Measurements from ENCODE around the gene P4HB. TPM values are rescaled to one million over a fixed set of nuclear protein-coding genes. Genes with fewer than 3 reads are reported as not detected.

Gene P4HB
- total and polyA plus RNA-seq, 8 donors, result 485 to 935 (median 547) TPM

DNA sequence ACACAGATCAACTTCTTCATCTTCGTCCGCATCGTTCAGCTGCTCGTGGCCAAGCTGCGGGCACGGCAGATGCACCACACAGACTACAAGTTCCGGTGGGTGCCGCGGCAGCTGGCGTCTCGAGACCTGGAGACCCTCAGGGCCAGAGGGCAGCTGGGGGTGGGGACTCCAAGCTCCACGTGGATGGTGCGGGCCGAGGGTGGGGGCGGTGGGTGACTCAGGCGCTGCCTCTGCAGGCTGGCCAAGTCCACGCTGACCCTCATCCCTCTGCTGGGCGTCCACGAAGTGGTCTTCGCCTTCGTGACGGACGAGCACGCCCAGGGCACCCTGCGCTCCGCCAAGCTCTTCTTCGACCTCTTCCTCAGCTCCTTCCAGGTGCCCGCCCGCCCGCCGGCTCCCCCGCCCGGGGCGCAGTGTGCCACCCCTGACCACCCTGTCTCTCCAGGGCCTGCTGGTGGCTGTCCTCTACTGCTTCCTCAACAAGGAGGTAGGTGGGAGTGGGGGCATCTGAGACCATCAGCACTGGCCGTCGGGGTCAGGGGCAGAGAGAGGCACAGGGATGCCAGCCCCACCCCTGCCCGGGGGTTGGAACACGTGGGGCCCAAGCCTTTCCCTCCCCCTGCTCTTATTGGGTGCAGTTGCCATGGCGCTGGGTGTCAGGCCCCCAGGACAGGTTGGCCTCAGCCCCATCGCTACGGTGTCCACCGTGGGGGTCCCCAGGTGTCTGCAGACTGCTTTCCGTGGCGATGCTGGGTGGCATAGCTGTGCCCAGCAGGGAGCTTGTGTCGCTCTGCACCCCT, 47.6 kb downstream of the P4HB start:
- no peak overlapping the region for H3K4me3 ChIP-seq
- H3K27me3 ChIP-seq, result peaks cover 0 to 76% of the 10 kb centered on the region in 2 donors
- no peaks in the 10 kb centered on the region for H3K9me3 ChIP-seq
- H3K36me3 ChIP-seq, result no peaks in the 10 kb centered on the region
- DNase-seq (no peak), ATAC-seq (no peak)
- intact Hi-C loops (cut with DNase I), result no loop called here
- TF ChIP-seq CTCF (IDR thresholded peaks at IDR 0.05), result no peak
- no peaks in the 10 kb centered on the region for H3K4me1 ChIP-seq
- no peak overlapping the region for H3K27ac ChIP-seq

GRCh38 chr17:81811705-81812570, 48.4 kb downstream of the P4HB start:
- ATAC-seq, result no peak
- intact Hi-C loops (cut with DNase I), result no loop called here
- no peak overlapping the region for H3K4me3 ChIP-seq
- no peaks in the 10 kb centered on the region for H3K36me3 ChIP-seq
- H3K9me3 ChIP-seq, result no peaks in the 10 kb centered on the region
- H3K27me3 ChIP-seq, result peaks cover 0 to 81% of the 10 kb centered on the region in 2 donors
- H3K27ac ChIP-seq, result no peak overlapping the region
- no peak for TF ChIP-seq CTCF (IDR thresholded peaks at IDR 0.05)
- DNase-seq, result no peak
- no peaks in the 10 kb centered on the region for H3K4me1 ChIP-seq

DNA sequence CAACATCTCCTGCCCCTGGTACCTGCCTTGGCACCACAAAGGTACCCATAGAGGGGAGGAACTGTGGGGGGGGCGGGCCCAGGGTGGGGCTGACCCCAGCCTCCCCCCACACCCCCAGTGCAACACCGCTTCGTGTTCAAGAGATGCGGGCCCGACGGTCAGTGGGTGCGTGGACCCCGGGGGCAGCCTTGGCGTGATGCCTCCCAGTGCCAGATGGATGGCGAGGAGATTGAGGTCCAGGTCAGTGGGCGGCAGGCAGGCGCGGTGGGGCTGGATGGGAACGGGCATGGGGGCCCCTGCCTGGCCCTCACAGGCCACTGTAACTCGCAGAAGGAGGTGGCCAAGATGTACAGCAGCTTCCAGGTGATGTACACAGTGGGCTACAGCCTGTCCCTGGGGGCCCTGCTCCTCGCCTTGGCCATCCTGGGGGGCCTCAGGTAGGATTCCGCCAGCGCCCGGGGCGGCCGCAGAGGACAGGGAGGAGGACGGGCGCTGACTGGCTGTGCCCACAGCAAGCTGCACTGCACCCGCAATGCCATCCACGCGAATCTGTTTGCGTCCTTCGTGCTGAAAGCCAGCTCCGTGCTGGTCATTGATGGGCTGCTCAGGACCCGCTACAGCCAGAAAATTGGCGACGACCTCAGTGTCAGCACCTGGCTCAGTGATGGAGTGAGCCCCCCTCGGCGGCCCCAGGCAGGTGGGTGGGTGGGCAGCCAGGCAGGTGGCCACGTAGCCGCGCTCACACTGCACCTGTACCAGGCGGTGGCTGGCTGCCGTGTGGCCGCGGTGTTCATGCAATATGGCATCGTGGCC, 49.2 kb downstream of the P4HB start:
- peaks cover 0 to 81% of the 10 kb centered on the region in 2 donors for H3K27me3 ChIP-seq
- no peak for TF ChIP-seq CTCF (IDR thresholded peaks at IDR 0.05)
- intact Hi-C loops (cut with DNase I), result no loop called here

DNA sequence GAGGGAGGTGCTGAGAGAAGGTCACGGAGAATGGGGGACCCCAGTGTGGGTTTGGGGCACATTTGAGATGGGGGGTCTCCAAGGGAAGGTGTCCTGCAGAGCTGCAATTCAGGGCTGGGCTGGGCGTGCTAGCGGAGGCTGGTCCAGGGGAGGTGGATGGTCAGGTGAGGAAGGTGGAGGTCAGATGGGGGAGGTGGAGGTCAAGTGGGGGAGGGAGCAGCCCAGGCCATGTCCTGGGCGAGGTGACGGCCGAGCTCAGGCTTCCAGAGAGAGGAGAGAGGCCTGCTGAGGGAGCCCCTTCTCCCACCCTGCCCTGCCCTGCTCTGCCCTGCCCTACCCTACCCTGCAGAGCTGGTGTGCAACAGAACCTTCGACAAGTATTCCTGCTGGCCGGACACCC, 49.9 kb downstream of the P4HB start:
- no peak for ATAC-seq
- no peak for TF ChIP-seq CTCF (IDR thresholded peaks at IDR 0.05)
- peaks cover 0 to 82% of the 10 kb centered on the region in 2 donors for H3K27me3 ChIP-seq
- H3K36me3 ChIP-seq, result no peaks in the 10 kb centered on the region
- intact Hi-C loops (cut with DNase I), result no loop called here
- H3K4me3 ChIP-seq, result no peak overlapping the region
- no peaks in the 10 kb centered on the region for H3K9me3 ChIP-seq
- no peaks in the 10 kb centered on the region for H3K4me1 ChIP-seq
- H3K27ac ChIP-seq, result no peak overlapping the region
- no peak for DNase-seq

More for the DNA sequence above, 49.2 kb downstream of the P4HB start:
- H3K36me3 ChIP-seq, result no peaks in the 10 kb centered on the region
- no peak overlapping the region for H3K27ac ChIP-seq
- no peaks in the 10 kb centered on the region for H3K4me1 ChIP-seq
- DNase-seq (no peak), ATAC-seq (no peak)
- no peaks in the 10 kb centered on the region for H3K9me3 ChIP-seq
- H3K4me3 ChIP-seq, result no peak overlapping the region
